DOHH2 (cell line): Measurements from ENCODE around the gene AKAP8L.

Experiments
- EZH2phosphoT487 ChIP-seq: fragments of 200-600 bp; sonication (generic); IDR thresholded peaks from 2 replicates; pipeline ENCODE4 v1.6.1; 2017; ENCODE audit warnings: borderline replicate concordance, mild to moderate bottlenecking, antibody characterized with exemption, low read length, moderate library complexity, mixed read lengths
- TF ChIP-seq, protein P1 (sequence below): fragments of 200-600 bp; sonication (generic); IDR thresholded peaks from one replicate; pipeline ENCODE4 v1.5.1; 2014; ENCODE audit warnings: antibody characterized with exemption, mild to moderate bottlenecking, low read depth, low read length; ENCODE audit not compliant: poor library complexity, severe bottlenecking

DNA sequence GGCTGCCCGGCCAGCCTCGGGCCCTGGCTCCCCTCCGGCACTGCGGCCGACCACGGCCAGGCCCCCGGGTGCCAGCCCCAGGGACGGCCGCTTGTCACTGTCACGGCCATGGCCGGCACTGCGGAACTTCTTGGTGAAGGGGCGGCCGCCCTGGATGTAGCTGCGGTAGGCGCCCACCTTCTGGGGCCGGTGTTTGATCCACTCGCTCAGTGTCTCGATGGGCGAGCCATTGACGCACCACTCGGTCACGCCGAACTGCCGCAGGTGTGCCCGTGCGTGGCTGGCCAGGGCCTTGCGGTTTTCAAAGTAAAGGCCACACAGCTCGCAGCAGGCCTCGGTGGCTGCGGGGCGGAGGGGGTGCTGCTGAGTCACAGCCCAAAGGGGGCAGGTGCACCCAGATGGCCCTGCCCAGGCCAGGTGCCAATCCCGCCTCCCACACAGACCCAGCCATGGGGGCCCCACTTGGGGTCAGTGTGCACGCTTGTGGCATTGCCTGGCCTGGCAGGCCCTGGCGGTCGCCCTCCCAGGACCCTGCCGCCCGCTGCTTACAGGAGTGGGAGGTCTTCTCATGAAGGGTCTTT is 6.0 kb upstream of the AKAP8L start:
- TF ChIP-seq, protein P1, sequence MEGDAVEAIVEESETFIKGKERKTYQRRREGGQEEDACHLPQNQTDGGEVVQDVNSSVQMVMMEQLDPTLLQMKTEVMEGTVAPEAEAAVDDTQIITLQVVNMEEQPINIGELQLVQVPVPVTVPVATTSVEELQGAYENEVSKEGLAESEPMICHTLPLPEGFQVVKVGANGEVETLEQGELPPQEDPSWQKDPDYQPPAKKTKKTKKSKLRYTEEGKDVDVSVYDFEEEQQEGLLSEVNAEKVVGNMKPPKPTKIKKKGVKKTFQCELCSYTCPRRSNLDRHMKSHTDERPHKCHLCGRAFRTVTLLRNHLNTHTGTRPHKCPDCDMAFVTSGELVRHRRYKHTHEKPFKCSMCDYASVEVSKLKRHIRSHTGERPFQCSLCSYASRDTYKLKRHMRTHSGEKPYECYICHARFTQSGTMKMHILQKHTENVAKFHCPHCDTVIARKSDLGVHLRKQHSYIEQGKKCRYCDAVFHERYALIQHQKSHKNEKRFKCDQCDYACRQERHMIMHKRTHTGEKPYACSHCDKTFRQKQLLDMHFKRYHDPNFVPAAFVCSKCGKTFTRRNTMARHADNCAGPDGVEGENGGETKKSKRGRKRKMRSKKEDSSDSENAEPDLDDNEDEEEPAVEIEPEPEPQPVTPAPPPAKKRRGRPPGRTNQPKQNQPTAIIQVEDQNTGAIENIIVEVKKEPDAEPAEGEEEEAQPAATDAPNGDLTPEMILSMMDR = no peak
- no peak for TF ChIP-seq EZH2phosphoT487
